ENCODE data around the gene DNAH10.

DNAH10 gene

DNA sequence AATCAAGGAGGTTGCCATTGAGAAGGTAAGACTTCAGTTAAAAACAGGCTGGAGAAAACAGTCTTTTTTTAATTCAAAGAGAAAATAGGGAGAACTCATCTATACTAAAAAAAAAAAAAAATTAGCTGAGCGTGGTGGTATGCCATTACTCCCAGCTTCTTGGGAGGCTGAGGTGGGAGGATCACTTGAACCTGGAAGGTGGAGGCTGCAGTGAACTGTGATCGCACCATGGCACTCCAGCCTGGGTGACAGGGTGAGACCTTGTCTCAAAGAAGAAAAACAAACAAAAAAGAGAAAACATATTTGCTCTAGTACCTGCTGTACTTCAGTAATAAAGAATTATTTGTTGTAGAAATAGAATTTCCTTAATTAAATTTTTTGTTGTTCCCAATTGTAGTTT, 68.6 kb downstream of the DNAH10 start:
- H3K4me1 ChIP-seq (ENCODE audit: control insufficient read depth, insufficient read depth, low read length), result no peaks in the 10 kb centered on the region
- H3K4me2 ChIP-seq (ENCODE audit: low read length), result no peak overlapping the region
- H3K9me3 ChIP-seq (replicated peaks; ENCODE audit: low read length), result no peaks in the 10 kb centered on the region
- H3K36me3 ChIP-seq (ENCODE audit: insufficient read depth, low read length), result no peaks in the 10 kb centered on the region
- no peak overlapping the region for H3K4me3 ChIP-seq (ENCODE audit: low read length)
- H3K9ac ChIP-seq (ENCODE audit: low read depth, low read length), result no peak overlapping the region
- peaks cover 12% of the 10 kb centered on the region for H3K27me3 ChIP-seq (ENCODE audit: control insufficient read depth, insufficient read depth, low read length)

- Histone ChIP-seq H3K27me3 (ENCODE audit: control insufficient read depth, insufficient read depth, low read length) (peaks cover 8% of the 10 kb centered on the region), H3K36me3 (ENCODE audit: insufficient read depth, low read length) (no peaks in the 10 kb centered on the region), H3K4me3 (ENCODE audit: low read length) (no peak overlapping the region), H3K4me2 (ENCODE audit: low read length) (no peak overlapping the region), H3K4me1 (ENCODE audit: control insufficient read depth, insufficient read depth, low read length) (no peaks in the 10 kb centered on the region), H3K9me3 (replicated peaks; ENCODE audit: low read length) (no peaks in the 10 kb centered on the region), H3K9ac (ENCODE audit: low read depth, low read length) (no peak overlapping the region)
Measured at GRCh38 chr12:123832052-123832451, 70.0 kb downstream of the DNAH10 start.

GRCh38 chr12:123833830-123834229, 71.7 kb downstream of the DNAH10 start:
- Histone ChIP-seq H3K27me3 (ENCODE audit: control insufficient read depth, insufficient read depth, low read length) (peaks cover 19% of the 10 kb centered on the region), H3K36me3 (ENCODE audit: insufficient read depth, low read length) (no peaks in the 10 kb centered on the region), H3K4me1 (ENCODE audit: control insufficient read depth, insufficient read depth, low read length) (no peaks in the 10 kb centered on the region), H3K9me3 (replicated peaks; ENCODE audit: low read length) (no peaks in the 10 kb centered on the region), H3K4me2 (ENCODE audit: low read length) (no peak overlapping the region), H3K4me3 (ENCODE audit: low read length) (no peak overlapping the region), H3K9ac (ENCODE audit: low read depth, low read length) (no peak overlapping the region)

DNA sequence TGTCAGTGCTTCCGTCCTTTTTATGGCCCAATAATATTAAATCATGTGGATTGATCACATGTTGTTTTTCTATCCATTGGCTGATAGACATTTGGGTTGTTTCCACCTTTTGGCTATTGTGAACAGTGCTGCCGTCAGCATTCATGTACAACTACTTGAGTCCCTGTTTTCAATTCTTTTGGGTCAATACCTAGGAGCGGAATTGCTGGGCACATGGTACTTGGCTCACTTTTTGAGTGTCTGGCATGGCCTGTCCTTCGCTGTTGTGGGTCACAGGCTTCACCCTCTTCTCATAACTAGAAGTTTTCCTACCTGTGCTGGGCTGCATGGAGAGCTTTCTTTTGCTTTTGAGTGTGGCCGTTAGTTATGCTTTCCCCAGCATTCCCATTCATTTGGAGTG, 72.7 kb downstream of the DNAH10 start:
- Histone ChIP-seq H3K4me2 (ENCODE audit: low read length) (no peak overlapping the region), H3K9ac (ENCODE audit: low read depth, low read length) (no peak overlapping the region), H3K4me3 (ENCODE audit: low read length) (no peak overlapping the region), H3K9me3 (replicated peaks; ENCODE audit: low read length) (no peaks in the 10 kb centered on the region), H3K36me3 (ENCODE audit: insufficient read depth, low read length) (no peaks in the 10 kb centered on the region), H3K27me3 (ENCODE audit: control insufficient read depth, insufficient read depth, low read length) (peaks cover 24% of the 10 kb centered on the region), H3K4me1 (ENCODE audit: control insufficient read depth, insufficient read depth, low read length) (no peaks in the 10 kb centered on the region)

DNA sequence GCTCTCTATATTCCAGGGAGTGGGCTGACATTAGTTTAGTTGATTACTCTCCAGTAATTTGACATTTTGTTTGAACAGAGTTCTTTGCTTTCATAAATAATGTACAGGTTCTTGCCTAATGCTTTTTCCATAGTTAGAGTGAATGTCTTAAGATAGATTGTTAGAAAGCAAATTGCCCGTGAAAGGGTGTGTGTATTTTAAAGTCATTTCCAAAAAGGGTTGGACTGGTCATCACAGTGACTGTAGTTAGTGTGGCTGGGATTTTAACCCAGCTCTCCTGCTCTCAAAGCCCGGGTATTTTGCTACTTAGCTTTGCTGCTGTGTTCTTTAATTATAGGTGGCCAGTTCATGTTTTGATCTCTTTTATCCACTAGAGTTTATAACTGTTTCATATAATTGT, 74.2 kb downstream of the DNAH10 start:
- no peaks in the 10 kb centered on the region for H3K9me3 ChIP-seq (replicated peaks; ENCODE audit: low read length)
- peaks cover 36% of the 10 kb centered on the region for H3K27me3 ChIP-seq (ENCODE audit: control insufficient read depth, insufficient read depth, low read length)
- no peak overlapping the region for H3K9ac ChIP-seq (ENCODE audit: low read depth, low read length)
- H3K36me3 ChIP-seq (ENCODE audit: insufficient read depth, low read length), result no peaks in the 10 kb centered on the region
- no peak overlapping the region for H3K4me2 ChIP-seq (ENCODE audit: low read length)
- no peak overlapping the region for H3K4me3 ChIP-seq (ENCODE audit: low read length)
- no peaks in the 10 kb centered on the region for H3K4me1 ChIP-seq (ENCODE audit: control insufficient read depth, insufficient read depth, low read length)

- Histone ChIP-seq H3K36me3 (ENCODE audit: insufficient read depth, low read length) (no peaks in the 10 kb centered on the region), H3K4me1 (ENCODE audit: control insufficient read depth, insufficient read depth, low read length) (no peaks in the 10 kb centered on the region), H3K27me3 (ENCODE audit: control insufficient read depth, insufficient read depth, low read length) (peaks cover 40% of the 10 kb centered on the region), H3K4me3 (ENCODE audit: low read length) (no peak overlapping the region), H3K9me3 (replicated peaks; ENCODE audit: low read length) (no peaks in the 10 kb centered on the region), H3K4me2 (ENCODE audit: low read length) (no peak overlapping the region), H3K9ac (ENCODE audit: low read depth, low read length) (no peak overlapping the region)
Measured at GRCh38 chr12:123839826-123840225, 77.7 kb downstream of the DNAH10 start.

DNA sequence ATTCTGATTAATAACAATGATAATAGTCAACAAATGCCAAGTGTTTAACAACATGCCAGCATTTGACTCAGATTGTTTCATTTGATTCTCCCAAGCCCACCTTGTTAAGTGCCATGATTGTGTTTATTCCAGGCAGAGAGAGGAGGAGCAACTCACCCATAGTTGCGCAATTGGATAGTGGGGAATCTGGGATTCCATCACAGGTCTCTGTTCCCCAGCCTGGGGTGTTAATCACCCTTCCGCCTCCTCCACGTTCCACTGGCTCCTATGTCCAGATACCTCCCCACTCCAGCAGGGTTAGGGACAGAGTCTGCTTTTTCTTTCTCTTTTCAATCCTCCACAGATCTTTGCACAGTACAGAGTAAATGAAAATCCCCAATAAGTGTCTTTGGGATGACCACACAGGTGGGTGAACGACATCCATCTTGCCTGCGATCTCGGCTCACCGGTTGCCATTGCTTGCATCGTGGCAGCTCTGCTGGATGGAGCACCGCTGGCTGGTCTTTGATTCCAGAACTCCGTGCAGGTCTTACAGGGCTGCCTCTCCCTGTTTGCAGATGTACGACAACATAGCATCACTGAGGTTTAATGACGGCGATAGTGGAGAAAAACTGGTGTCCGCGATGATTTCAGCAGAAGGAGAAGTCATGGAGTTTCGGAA, 78.8 kb downstream of the DNAH10 start:
- Histone ChIP-seq H3K4me3 (ENCODE audit: low read length) (no peak overlapping the region), H3K9me3 (replicated peaks; ENCODE audit: low read length) (no peaks in the 10 kb centered on the region), H3K36me3 (ENCODE audit: insufficient read depth, low read length) (no peaks in the 10 kb centered on the region), H3K4me1 (ENCODE audit: control insufficient read depth, insufficient read depth, low read length) (no peaks in the 10 kb centered on the region), H3K9ac (ENCODE audit: low read depth, low read length) (no peak overlapping the region), H3K4me2 (ENCODE audit: low read length) (no peak overlapping the region), H3K27me3 (ENCODE audit: control insufficient read depth, insufficient read depth, low read length) (peaks cover 35% of the 10 kb centered on the region)

GRCh38 chr12:123843912-123844748, 82.0 kb downstream of the DNAH10 start:
- H3K4me1 ChIP-seq (ENCODE audit: control insufficient read depth, insufficient read depth, low read length), result no peaks in the 10 kb centered on the region
- no peaks in the 10 kb centered on the region for H3K36me3 ChIP-seq (ENCODE audit: insufficient read depth, low read length)
- H3K9me3 ChIP-seq (replicated peaks; ENCODE audit: low read length), result no peaks in the 10 kb centered on the region
- H3K4me3 ChIP-seq (ENCODE audit: low read length), result no peak overlapping the region
- H3K27me3 ChIP-seq (ENCODE audit: control insufficient read depth, insufficient read depth, low read length), result peaks cover 31% of the 10 kb centered on the region
- H3K4me2 ChIP-seq (ENCODE audit: low read length), result no peak overlapping the region
- no peak overlapping the region for H3K9ac ChIP-seq (ENCODE audit: low read depth, low read length)

DNA sequence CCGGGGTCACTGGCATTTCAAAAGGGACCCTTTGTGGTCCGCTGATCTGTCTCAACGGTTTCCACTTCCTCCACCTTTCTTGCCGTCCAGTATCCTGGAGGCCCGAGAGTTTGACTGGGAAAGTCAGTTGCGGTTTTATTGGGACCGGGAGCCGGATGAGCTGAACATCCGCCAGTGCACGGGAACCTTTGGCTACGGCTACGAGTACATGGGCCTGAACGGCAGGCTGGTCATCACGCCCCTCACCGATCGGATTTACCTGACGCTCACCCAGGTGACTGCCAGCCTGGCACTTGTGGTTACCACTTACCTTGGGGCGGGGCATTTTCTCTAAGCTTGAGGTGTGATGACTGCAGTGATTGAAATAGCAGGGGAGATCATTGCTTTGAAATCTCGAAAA, 83.8 kb downstream of the DNAH10 start:
- Histone ChIP-seq H3K9me3 (replicated peaks; ENCODE audit: low read length) (no peaks in the 10 kb centered on the region), H3K4me1 (ENCODE audit: control insufficient read depth, insufficient read depth, low read length) (no peaks in the 10 kb centered on the region), H3K27me3 (ENCODE audit: control insufficient read depth, insufficient read depth, low read length) (peaks cover 23% of the 10 kb centered on the region), H3K4me3 (ENCODE audit: low read length) (no peak overlapping the region), H3K36me3 (ENCODE audit: insufficient read depth, low read length) (no peaks in the 10 kb centered on the region), H3K9ac (ENCODE audit: low read depth, low read length) (no peak overlapping the region), H3K4me2 (ENCODE audit: low read length) (no peak overlapping the region)

- Histone ChIP-seq H3K4me3 (ENCODE audit: low read length) (no peak overlapping the region), H3K4me2 (ENCODE audit: low read length) (no peak overlapping the region), H3K4me1 (ENCODE audit: control insufficient read depth, insufficient read depth, low read length) (no peaks in the 10 kb centered on the region), H3K36me3 (ENCODE audit: insufficient read depth, low read length) (no peaks in the 10 kb centered on the region), H3K27me3 (ENCODE audit: control insufficient read depth, insufficient read depth, low read length) (peaks cover 18% of the 10 kb centered on the region), H3K9ac (ENCODE audit: low read depth, low read length) (no peak overlapping the region), H3K9me3 (replicated peaks; ENCODE audit: low read length) (no peaks in the 10 kb centered on the region)
Measured at GRCh38 chr12:123846340-123846739, 84.2 kb downstream of the DNAH10 start.

GRCh38 chr12:123847019-123847418, 84.9 kb downstream of the DNAH10 start:
- H3K4me1 ChIP-seq (ENCODE audit: control insufficient read depth, insufficient read depth, low read length), result no peaks in the 10 kb centered on the region
- no peak overlapping the region for H3K4me2 ChIP-seq (ENCODE audit: low read length)
- H3K9me3 ChIP-seq (replicated peaks; ENCODE audit: low read length), result no peaks in the 10 kb centered on the region
- H3K9ac ChIP-seq (ENCODE audit: low read depth, low read length), result no peak overlapping the region
- H3K36me3 ChIP-seq (ENCODE audit: insufficient read depth, low read length), result no peaks in the 10 kb centered on the region
- no peak overlapping the region for H3K4me3 ChIP-seq (ENCODE audit: low read length)
- H3K27me3 ChIP-seq (ENCODE audit: control insufficient read depth, insufficient read depth, low read length), result peaks cover 22% of the 10 kb centered on the region

DNA sequence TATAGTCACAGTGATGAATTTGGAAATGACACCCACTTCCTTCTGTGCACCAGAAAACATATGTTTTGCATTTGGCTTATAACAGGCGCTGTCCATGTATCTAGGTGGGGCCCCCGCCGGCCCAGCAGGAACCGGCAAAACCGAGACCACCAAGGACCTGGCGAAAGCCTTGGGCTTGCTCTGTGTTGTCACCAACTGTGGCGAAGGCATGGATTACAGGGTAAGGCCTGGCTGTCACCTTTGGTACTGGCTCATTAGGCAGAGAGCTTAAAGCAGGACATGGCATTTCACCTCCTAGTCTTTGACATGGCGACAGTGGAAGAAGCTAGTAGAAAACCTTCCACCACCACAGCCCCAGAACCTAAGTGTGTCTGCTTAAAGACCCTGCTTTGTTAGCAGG, 85.8 kb downstream of the DNAH10 start:
- H3K27me3 ChIP-seq (ENCODE audit: control insufficient read depth, insufficient read depth, low read length), result peaks cover 19% of the 10 kb centered on the region
- no peaks in the 10 kb centered on the region for H3K9me3 ChIP-seq (replicated peaks; ENCODE audit: low read length)

More for the DNA sequence above, 85.8 kb downstream of the DNAH10 start:
- Histone ChIP-seq H3K4me1 (ENCODE audit: control insufficient read depth, insufficient read depth, low read length) (no peaks in the 10 kb centered on the region), H3K9ac (ENCODE audit: low read depth, low read length) (no peak overlapping the region), H3K36me3 (ENCODE audit: insufficient read depth, low read length) (no peaks in the 10 kb centered on the region), H3K4me2 (ENCODE audit: low read length) (no peak overlapping the region), H3K4me3 (ENCODE audit: low read length) (no peak overlapping the region)
